HAP-1 (cell line): Measurements from ENCODE around the gene DIAPH1.

Source experiments
- DNase-seq, 2 experiments: peaks; one replicate each; pipeline ENCODE4 v3.0.0-alpha.2; 2016 to 2020; ENCODE audit warnings: low spot score in 2 of 2
- H3K27me3 ChIP-seq: fragments of 250-450 bp; sonication (Bioruptor Pico); 2 replicates; pipeline ENCODE4 v1.5.1; 2020; ENCODE audit warnings: low read depth, mild to moderate bottlenecking, moderate library complexity
- H3K36me3 ChIP-seq: fragments of 250-450 bp; sonication (Bioruptor Pico); replicated peaks from 2 replicates; pipeline ENCODE4 v1.5.1; 2020; ENCODE audit warnings: mild to moderate bottlenecking
- H3K4me1 ChIP-seq: fragments of 250-450 bp; sonication (Bioruptor Pico); 2 replicates; pipeline ENCODE4 v1.5.1; 2020; ENCODE audit warnings: mild to moderate bottlenecking
- H3K4me3 ChIP-seq: fragments of 250-450 bp; sonication (Bioruptor Pico); 2 replicates; pipeline ENCODE4 v1.5.1; 2020; ENCODE audit warnings: mild to moderate bottlenecking, moderate library complexity
- H3K9me3 ChIP-seq: fragments of 250-450 bp; sonication (Bioruptor Pico); 2 replicates; pipeline ENCODE4 v1.5.1; 2020; ENCODE audit warnings: mild to moderate bottlenecking, moderate library complexity
- in situ Hi-C: fragments of 300-500 bp; cut with MboI; formaldehyde crosslinking; loops from 3 replicates; pipeline ENCODE4 v1.14.3; 2020; ENCODE audit warnings: low sequenced_read_pairs, inconsistent platforms, mixed read lengths

Gene DIAPH1

GRCh38 chr5:141618804-141619554 is at the start of gene DIAPH1:
Gene DIAPH1 (minus strand): TSS chr5:141619000. CDS start chr5:141618914, 86 bp downstream.
- Histone ChIP-seq H3K4me1 (peaks cover 24% of the 10 kb centered on the region), H3K4me3 (peak within 1 kb of the TSS; percentile 95), H3K36me3 (peaks cover 37% of the 10 kb centered on the region), H3K9me3 (no peaks in the 10 kb centered on the region), H3K27me3 (no peaks in the 10 kb centered on the region)
- DNase-seq, result peak; percentile 92 to 98
- in situ Hi-C loops, result no loop called here

DNA sequence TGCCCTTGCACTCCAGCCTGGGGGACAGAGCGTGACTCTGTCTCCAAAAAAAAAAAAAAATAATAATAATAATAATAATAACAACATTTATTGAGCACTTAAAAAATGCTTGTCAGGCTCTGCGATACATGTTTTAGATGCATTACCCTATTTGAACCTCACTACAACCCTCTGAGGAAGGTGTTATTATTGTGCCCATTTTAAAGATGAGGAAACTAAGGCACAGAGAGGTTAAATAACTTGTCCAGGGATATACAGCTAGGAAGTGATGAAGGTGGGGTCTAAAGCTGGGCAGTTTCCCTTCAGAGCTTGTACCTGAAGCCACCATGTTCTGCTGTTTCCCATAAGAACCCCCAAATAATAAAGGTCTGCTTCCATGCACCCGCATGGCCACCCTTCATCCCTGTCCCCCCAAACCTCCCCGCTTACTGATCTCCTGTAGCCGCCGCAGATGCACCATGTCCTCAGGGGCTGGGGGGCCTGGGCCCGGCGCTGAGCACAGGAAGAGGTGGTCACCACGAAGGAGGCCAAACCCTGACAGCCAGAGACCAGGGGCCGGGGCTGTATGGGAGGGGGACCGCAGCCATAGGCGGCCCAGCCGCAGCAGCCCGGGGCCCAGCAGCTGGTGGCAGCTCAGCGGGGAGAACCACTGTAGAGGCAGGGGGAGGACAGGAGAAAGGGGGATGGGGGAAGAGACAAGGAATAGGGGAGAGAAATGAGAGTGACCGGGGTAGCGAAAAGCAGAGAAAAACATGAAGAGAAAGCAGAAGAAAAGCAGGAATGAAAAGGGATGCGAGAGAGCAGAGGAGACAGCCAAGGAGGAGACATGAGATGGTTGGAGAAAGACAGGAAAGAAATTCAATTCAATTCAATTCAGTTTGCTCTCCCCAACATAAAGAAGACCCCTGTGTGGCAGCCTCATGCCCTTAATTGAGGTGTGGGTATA is 47.5 kb upstream of the DIAPH1 start:
- peaks cover 7% of the 10 kb centered on the region; the same call in 1 of the 2 replicates for H3K36me3 ChIP-seq
- in situ Hi-C loops, result no loop called here

DNA sequence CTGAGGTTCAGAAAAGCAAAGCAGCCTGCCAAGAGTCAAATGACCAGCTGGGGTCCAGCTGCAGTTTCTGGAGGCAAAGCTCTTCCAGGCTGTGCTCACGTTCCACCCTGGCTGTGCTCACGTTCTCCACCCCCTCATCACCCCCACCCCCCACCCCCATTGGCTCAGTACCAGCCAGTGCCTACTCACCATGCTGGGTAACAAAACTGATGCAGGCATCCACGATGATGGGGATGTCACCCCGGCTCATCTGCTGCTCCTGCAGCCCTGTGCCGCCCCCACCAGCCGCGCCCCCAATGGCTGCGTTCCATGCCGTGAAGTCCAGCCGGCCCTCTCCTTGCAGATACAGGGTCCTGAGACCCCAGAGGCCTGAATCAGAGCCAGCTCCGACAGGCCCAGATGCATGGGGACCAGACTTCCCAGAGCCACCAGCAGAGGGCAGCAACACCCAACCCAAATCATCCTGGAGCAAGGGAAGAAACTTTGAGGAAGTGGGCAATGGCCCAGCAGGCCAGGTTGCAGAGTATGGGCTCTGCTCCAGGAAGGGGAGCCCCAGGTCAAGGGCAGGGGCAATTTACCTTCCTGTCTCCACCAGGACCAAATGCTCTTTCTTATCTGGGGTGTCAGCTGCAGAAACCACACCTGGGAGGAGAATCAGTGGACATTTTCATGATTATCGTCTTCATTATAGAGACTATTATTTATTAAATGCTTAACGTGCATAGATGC is 46.1 kb upstream of the DIAPH1 start:
- Histone ChIP-seq H3K9me3 (no peaks in the 10 kb centered on the region), H3K4me3 (no peak overlapping the region), H3K4me1 (no peaks in the 10 kb centered on the region), H3K36me3 (peaks cover 7% of the 10 kb centered on the region; the same call in 1 of the 2 replicates), H3K27me3 (no peaks in the 10 kb centered on the region)
- peak; percentile 58 to 86 for DNase-seq
- in situ Hi-C loops, result no loop called here

More for the DNA sequence above, 47.5 kb upstream of the DIAPH1 start:
- Histone ChIP-seq H3K4me3 (no peak overlapping the region), H3K4me1 (no peaks in the 10 kb centered on the region), H3K27me3 (no peaks in the 10 kb centered on the region), H3K9me3 (no peaks in the 10 kb centered on the region)
- no peak for DNase-seq

GRCh38 chr5:141663506-141663905 is 44.7 kb upstream of the DIAPH1 start:
- in situ Hi-C loops, result no loop called here
- no peaks in the 10 kb centered on the region for H3K27me3 ChIP-seq

DNA sequence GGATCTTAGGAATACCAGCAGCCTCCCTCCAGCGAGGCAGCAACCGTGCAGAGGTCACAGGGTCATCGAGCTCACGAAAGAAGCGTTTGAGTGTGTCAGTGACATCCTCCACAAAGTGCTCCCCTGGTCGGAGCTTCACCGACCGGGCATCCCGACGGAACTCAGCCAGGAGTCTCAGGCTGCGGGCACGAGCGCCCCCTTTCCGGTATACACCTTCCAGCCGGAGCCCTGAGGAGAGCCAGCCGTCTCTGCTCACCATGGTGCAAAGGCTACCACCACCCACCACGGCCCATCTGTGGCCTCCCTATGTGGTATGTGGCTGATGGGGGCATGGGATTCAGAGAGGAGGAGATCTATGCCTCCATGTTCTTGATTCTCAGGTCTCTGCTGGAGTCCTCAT is 43.2 kb upstream of the DIAPH1 start:
- no peaks in the 10 kb centered on the region for H3K27me3 ChIP-seq
- no peak for DNase-seq
- H3K4me3 ChIP-seq, result no peak overlapping the region
- in situ Hi-C loops, result no loop called here
- no peaks in the 10 kb centered on the region for H3K9me3 ChIP-seq
- peaks cover 7% of the 10 kb centered on the region; the same call in 1 of the 2 replicates for H3K36me3 ChIP-seq
- no peaks in the 10 kb centered on the region for H3K4me1 ChIP-seq

More at GRCh38 chr5:141663506-141663905, 44.7 kb upstream of the DIAPH1 start:
- Histone ChIP-seq H3K4me3 (no peak overlapping the region), H3K36me3 (peaks cover 7% of the 10 kb centered on the region; the same call in 1 of the 2 replicates), H3K9me3 (no peaks in the 10 kb centered on the region), H3K4me1 (no peaks in the 10 kb centered on the region)
- DNase-seq, result no peak

DNA sequence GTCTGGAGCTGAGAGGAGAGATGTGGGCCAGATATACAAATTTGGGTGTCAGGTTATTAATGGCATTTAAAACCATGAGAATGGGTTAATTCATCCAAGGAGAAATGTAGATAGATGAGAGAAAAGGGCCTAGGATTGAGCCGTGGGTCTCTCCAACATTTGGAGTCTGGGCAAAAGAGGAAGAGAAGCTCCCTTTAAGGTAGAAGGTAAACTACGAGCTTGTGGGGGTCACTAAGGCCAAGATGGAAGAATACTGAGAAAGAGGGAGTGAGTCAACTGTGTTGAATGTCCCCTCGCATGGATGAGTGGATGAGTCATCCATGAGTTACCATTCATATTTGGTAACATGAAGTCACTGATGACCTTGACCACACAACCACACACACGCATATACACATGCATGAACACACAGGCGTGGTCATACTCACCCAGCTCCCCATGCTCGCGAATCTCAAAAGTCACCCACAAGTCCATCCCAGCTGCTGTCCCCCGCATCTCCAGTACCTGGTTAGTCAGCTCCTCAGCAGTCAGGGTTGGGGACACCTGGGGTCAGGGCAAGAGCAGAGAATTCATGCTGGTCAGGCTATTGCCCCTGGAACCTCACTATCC is 39.2 kb upstream of the DIAPH1 start:
- Histone ChIP-seq H3K36me3 (peaks cover 3% of the 10 kb centered on the region; the same call in 1 of the 2 replicates), H3K9me3 (no peaks in the 10 kb centered on the region), H3K4me3 (no peak overlapping the region), H3K27me3 (no peaks in the 10 kb centered on the region), H3K4me1 (no peaks in the 10 kb centered on the region)
- no peak for DNase-seq
- in situ Hi-C loops, result no loop called here

DNA sequence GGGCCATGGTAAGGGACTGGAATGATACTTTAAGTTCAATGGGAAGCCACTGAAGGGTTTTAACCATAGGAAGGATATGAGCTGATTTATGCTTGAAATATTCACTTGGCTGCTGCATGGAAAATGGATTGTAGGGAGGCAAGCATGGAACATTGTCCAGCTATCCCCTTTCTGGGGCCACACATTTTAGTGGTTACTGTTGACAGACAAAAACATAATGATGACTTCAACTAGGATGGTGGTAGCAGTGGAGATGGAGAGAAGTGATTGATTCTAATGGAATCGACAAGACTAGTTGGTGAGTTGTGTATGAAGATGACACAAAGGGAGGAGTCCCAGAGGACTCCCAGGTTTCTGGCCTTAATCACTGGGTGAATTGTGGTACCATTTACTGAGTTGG is 38.6 kb upstream of the DIAPH1 start:
- Histone ChIP-seq H3K4me1 (no peaks in the 10 kb centered on the region), H3K4me3 (no peak overlapping the region), H3K9me3 (no peaks in the 10 kb centered on the region), H3K27me3 (no peaks in the 10 kb centered on the region), H3K36me3 (no peaks in the 10 kb centered on the region; the same call in 1 of the 2 replicates)
- in situ Hi-C loops, result no loop called here
- DNase-seq, result no peak

DNA sequence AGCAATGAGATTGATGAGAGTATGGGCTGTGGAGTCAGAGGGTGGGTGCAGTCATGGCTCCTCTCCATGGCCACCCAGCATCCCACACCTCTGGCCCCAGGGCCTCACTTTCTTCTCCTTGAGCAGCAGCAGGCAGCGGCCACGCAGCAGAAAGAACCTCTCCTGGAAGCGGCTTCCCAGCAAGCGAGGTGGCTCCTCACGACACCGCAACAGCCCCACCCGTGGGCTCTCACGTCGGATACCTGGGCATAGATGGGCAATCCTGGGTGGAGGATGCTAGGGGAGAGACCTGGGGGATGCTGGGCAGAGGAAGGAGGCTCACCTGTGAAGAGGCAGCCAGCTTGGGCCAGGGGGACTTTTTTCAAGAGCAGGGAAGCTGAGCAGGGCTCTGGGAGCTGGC is 37.6 kb upstream of the DIAPH1 start:
- in situ Hi-C loops, result no loop called here
- Histone ChIP-seq H3K4me1 (peaks cover 3% of the 10 kb centered on the region; the same call in 1 of the 2 replicates), H3K36me3 (no peaks in the 10 kb centered on the region; the same call in 1 of the 2 replicates), H3K4me3 (no peak overlapping the region), H3K9me3 (no peaks in the 10 kb centered on the region), H3K27me3 (no peaks in the 10 kb centered on the region)
- DNase-seq, result no peak

GRCh38 chr5:141655020-141655419 is 36.2 kb upstream of the DIAPH1 start:
- in situ Hi-C loops, result no loop called here
- Histone ChIP-seq H3K9me3 (no peaks in the 10 kb centered on the region), H3K4me3 (no peak overlapping the region), H3K27me3 (no peaks in the 10 kb centered on the region), H3K36me3 (no peaks in the 10 kb centered on the region; the same call in 1 of the 2 replicates), H3K4me1 (peaks cover 3% of the 10 kb centered on the region; the same call in 1 of the 2 replicates)
- DNase-seq, result no peak

- in situ Hi-C loops, result no loop called here
- Histone ChIP-seq H3K9me3 (no peaks in the 10 kb centered on the region), H3K36me3 (no peaks in the 10 kb centered on the region; the same call in 1 of the 2 replicates), H3K4me3 (no peak overlapping the region), H3K4me1 (peaks cover 3% of the 10 kb centered on the region; the same call in 1 of the 2 replicates), H3K27me3 (no peaks in the 10 kb centered on the region)
- DNase-seq, result no peak
Measured at GRCh38 chr5:141654298-141654697, 35.5 kb upstream of the DIAPH1 start.

- Histone ChIP-seq H3K27me3 (no peaks in the 10 kb centered on the region), H3K36me3 (no peaks in the 10 kb centered on the region; the same call in 1 of the 2 replicates), H3K4me3 (peak overlapping the region; percentile 66), H3K4me1 (peaks cover 3% of the 10 kb centered on the region; the same call in 1 of the 2 replicates), H3K9me3 (no peaks in the 10 kb centered on the region)
- DNase-seq, result no peak
- in situ Hi-C loops, result no loop called here
Measured at GRCh38 chr5:141651728-141652105, 32.9 kb upstream of the DIAPH1 start.

DNA sequence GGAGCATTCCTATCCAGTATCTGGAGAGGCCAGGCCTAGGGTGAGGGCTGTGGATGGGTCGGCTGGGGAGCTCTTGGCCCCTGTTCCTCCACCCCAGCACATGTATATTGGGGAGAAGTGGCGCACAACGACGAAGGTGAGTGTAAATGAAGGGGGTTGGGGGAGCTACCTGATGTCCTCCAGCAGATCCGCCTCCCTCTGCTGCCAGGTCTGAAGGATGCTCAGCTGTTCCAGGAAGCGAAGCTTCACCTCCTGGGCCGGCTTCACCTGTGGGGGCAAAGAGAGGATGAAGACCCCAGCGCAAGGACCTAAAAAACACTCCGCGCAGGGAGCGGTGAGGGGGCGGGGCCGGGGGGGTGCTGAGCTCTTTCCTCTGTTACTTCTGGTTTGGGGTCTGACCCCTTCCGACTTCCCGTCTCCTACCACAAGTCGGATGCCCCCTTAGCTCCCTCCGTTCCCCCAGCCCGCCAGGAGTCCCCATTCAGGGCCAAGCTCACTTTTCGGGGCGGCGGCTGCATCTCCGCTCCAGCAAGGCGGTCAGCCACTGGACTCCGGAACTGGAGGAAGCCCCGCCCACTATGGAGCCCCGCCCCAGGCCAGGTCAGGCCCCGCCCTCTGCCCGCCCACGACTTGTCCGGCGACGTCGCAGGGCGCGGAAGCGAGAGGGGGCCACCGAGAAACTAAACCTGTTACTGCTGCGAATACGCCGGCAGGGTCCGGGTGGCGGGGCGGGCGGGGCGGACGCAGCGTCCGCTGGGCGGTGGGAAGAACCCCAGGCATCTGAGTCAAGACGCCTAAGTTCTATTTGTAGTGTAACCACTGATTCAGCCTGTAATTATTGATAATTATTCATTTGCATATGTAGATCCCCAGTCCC is 32.3 kb upstream of the DIAPH1 start, which contains the start of gene FCHSD1:
FCHSD1 (minus strand) TSS at position 568 of the 877 bp plus-strand sequence; CDS start at position 518, 50 bp downstream.
- in situ Hi-C loops, result no loop called here
- Histone ChIP-seq H3K4me1 (peaks cover 3% of the 10 kb centered on the region; the same call in 1 of the 2 replicates), H3K9me3 (no peaks in the 10 kb centered on the region), H3K4me3 (peak within 1 kb of the TSS; percentile 66), H3K27me3 (no peaks in the 10 kb centered on the region), H3K36me3 (no peaks in the 10 kb centered on the region; the same call in 1 of the 2 replicates)
- DNase-seq, result peak; percentile 76 to 93
